ENCODE data around the gene AUTS2. TPM values are rescaled to one million over a fixed set of nuclear protein-coding genes. Genes with fewer than 3 reads are reported as not detected.

AUTS2 gene
- total RNA-seq, 1 experiment from 2014 or later: 2.5 TPM

DNA sequence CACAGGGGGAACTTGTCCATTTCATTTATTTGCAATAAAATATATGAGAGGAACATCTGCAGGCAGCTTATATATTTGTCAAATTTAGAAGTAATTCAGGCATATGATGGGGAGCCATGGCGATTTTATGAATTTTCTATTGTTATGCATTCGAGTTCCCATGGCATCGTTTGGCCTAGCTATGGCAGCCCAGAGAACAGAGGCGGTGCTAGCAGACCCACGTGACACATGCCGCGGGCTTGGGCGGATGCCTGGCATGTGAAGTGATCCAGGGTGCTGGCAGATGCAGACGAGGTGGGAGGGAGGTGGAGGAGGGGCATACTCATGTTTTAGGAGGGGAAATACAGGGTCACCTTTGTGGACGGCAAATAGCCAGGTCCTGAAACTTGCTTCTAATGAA, 973.7 kb downstream of the AUTS2 start:
- CTCF ChIA-PET: no interaction called here
- H3K4me3 ChIP-seq (ENCODE audit: low read depth in 2 of 2, low read length in 2 of 2): no peak overlapping the region
- H3K27me3 ChIP-seq (ENCODE audit: control insufficient read depth, insufficient read depth, low read length): no peaks in the 10 kb centered on the region
- H3K36me3 ChIP-seq (ENCODE audit: control insufficient read depth, insufficient read depth, low read length): no peaks in the 10 kb centered on the region
- H3K27ac ChIP-seq (ENCODE audit: low read length): no peak overlapping the region
- TF ChIP-seq TCF7L2 (IDR thresholded peaks at IDR 0.05; ENCODE audit: low read depth, low read length) (no peak), SIN3A (IDR thresholded peaks at IDR 0.05; ENCODE audit: borderline replicate concordance, insufficient read depth, low read depth, low read length) (no peak), CTCF (IDR thresholded peaks at IDR 0.05) (no peak), REST (IDR thresholded peaks at IDR 0.05; ENCODE audit: insufficient read depth in 1 of 2, low read depth in 2 of 2, low read length in 1 of 2) (no peak), POLR2AphosphoS5 (IDR thresholded peaks at IDR 0.05; ENCODE audit: low read depth, low read length) (no peak)
- POLR2A ChIA-PET: interaction anchor here (0.6 kb wide), 1 partner anchor 87 kb away, joined by 15 read pairs; no protein-coding TSS in a partner anchor
- no peak for DNase-seq (ENCODE audit: low read depth, low spot score)
- in situ Hi-C loops (cut with HindIII; ENCODE audit: low pct_unique_long_range_greater_than_20kb, low sequenced_read_pairs): no loop called here
- intact Hi-C loops (cut with micrococcal nuclease; ENCODE audit: unreplicated experiment): no loop called here
- H3K9me3 ChIP-seq (ENCODE audit: control insufficient read depth, insufficient read depth, low read depth, low read length): no peaks in the 10 kb centered on the region
- no peaks in the 10 kb centered on the region; the same call in 1 of the 2 replicates for H3K4me1 ChIP-seq (ENCODE audit: control insufficient read depth, insufficient read depth, low read length)
- no TSS peak for BruUV-seq (replicated peaks)
- ATAC-seq: no peak

DNA sequence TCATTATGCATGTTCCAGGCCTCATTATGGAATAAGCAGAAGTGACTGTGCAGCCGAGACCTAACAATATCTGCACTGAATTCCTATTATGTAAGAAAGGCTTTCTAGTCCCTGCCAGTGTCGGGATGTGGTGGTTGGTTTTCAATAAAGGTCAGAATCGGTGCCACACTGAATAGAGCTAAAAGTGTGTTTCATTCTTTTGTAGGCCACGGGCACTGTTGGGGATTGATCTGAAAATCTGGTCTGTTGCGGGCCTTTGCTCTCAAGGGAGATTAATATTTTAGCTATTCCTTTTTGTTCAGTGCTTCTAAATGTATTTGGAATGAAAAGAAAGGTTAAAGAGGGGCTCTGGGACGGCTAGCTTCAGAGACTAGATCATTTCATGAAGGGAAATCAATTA, 974.3 kb downstream of the AUTS2 start:
- POLR2A ChIA-PET: no interaction called here
- Histone ChIP-seq H3K9me3 (ENCODE audit: control insufficient read depth, insufficient read depth, low read depth, low read length) (no peaks in the 10 kb centered on the region), H3K4me3 (ENCODE audit: low read depth in 2 of 2, low read length in 2 of 2) (no peak overlapping the region), H3K36me3 (ENCODE audit: control insufficient read depth, insufficient read depth, low read length) (no peaks in the 10 kb centered on the region), H3K27ac (ENCODE audit: low read length) (no peak overlapping the region), H3K27me3 (ENCODE audit: control insufficient read depth, insufficient read depth, low read length) (no peaks in the 10 kb centered on the region), H3K4me1 (ENCODE audit: control insufficient read depth, insufficient read depth, low read length) (no peaks in the 10 kb centered on the region; the same call in 1 of the 2 replicates)
- TF ChIP-seq SIN3A (IDR thresholded peaks at IDR 0.05; ENCODE audit: borderline replicate concordance, insufficient read depth, low read depth, low read length) (no peak), REST (IDR thresholded peaks at IDR 0.05; ENCODE audit: insufficient read depth in 1 of 2, low read depth in 2 of 2, low read length in 1 of 2) (no peak), CTCF (IDR thresholded peaks at IDR 0.05) (no peak)
- in situ Hi-C loops (cut with HindIII; ENCODE audit: low pct_unique_long_range_greater_than_20kb, low sequenced_read_pairs): no loop called here
- intact Hi-C loops (cut with micrococcal nuclease; ENCODE audit: unreplicated experiment): no loop called here
- no peak for DNase-seq (ENCODE audit: low read depth, low spot score)
- no peak for ATAC-seq
- CTCF ChIA-PET: no interaction called here
- BruUV-seq (replicated peaks): no TSS peak

All from Panc1 (cell line).